ENCODE measurements around the gene MAEA. TPM values are rescaled to one million over a fixed set of nuclear protein-coding genes. Genes with fewer than 3 reads are reported as not detected.
"Not testable (repeated sequence)": the region's sequence is repeated elsewhere in the genome, so short reads cannot be mapped to it uniquely, and the experiment has no call there.

MAEA gene
- total RNA-seq, 5 donors from 2014 or later (not counting 1 experiment from before 2014, with no cell fraction given), result 62.3 to 114 (median 87.2) TPM

- Histone ChIP-seq H3K36me3 (ENCODE audit: control insufficient read depth in 2 of 2, extremely low read depth in 1 of 2, insufficient read depth in 1 of 2, low read length in 1 of 2) (peaks cover 4 to 21% of the 10 kb centered on the region in 2 donors), H3K4me1 (ENCODE audit: control insufficient read depth in 1 of 2, extremely low read depth in 1 of 2, insufficient read depth in 2 of 2, low read length in 2 of 2) (peaks cover 24 to 63% of the 10 kb centered on the region in 2 experiments)
- H3K4me3 ChIP-seq (ENCODE audit: control insufficient read depth in 1 of 2, extremely low read depth in 1 of 2, low read length in 1 of 2); H3K27ac Mint-ChIP-seq; POLR2A ChIA-PET; H3K9me3 ChIP-seq; H3K9me3 Mint-ChIP-seq; ATAC-seq (replicated peaks in 1 of 4); H3K27me3 ChIP-seq (replicated peaks in 1 of 2; ENCODE audit: control insufficient read depth in 2 of 2, extremely low read depth in 1 of 2, insufficient read depth in 2 of 2, low read length in 1 of 2); H3K27me3 Mint-ChIP-seq; H3K27ac ChIP-seq (ENCODE audit: low read length); H3K36me3 Mint-ChIP-seq: not testable (repeated sequence)
- Mint-ChIP-seq H3K4me3 (peak overlapping the region in 1 of 3 donors; percentile 95), H3K4me1 (peaks cover 44 to 68% (median 61%) of the 10 kb centered on the region in 3 donors)
- CTCF ChIA-PET, result interaction anchor here in 1 of 2 donors (0.7 to 1.5 kb wide), 2 partner anchors 44 to 54 kb away, joined by 3 to 4 read pairs; partner anchors contain the start of genes CTBP1 and UVSSA
- WGBS (ENCODE audit: insufficient coverage), result no CpG with 5 or more reads among the region's 8 CpGs
- DNase-seq, result peak in 1 of 35 experiments; percentile 38
Observed at GRCh38 chr4:1292703-1293011, 3.0 kb downstream of the MAEA start.

- H3K27ac ChIP-seq (ENCODE audit: low read length), result no peak overlapping the region
- POLR2A ChIA-PET, result no interaction called here
- peaks cover 24 to 66% of the 10 kb centered on the region in 2 experiments for H3K4me1 ChIP-seq (ENCODE audit: control insufficient read depth in 1 of 2, extremely low read depth in 1 of 2, insufficient read depth in 2 of 2, low read length in 2 of 2)
- Mint-ChIP-seq H3K4me1 (peaks cover 53 to 74% (median 63%) of the 10 kb centered on the region in 3 donors), H3K27ac (no peak overlapping the region), H3K9me3 (no peaks in the 10 kb centered on the region), H3K27me3 (no peaks in the 10 kb centered on the region), H3K36me3 (peaks cover 11% of the 10 kb centered on the region), H3K4me3 (peak overlapping the region in 2 of 3 donors; percentile 13 to 34)
- H3K36me3 ChIP-seq (ENCODE audit: control insufficient read depth in 2 of 2, extremely low read depth in 1 of 2, insufficient read depth in 1 of 2, low read length in 1 of 2), result peaks cover 4 to 28% of the 10 kb centered on the region in 2 donors
- 81% methylated on average over 4 of the region's 4 CpGs for WGBS (ENCODE audit: insufficient coverage)
- no peak for DNase-seq
- ATAC-seq (replicated peaks in 1 of 4), result no peak
- no peaks in the 10 kb centered on the region for H3K27me3 ChIP-seq (replicated peaks in 1 of 2; ENCODE audit: control insufficient read depth in 2 of 2, extremely low read depth in 1 of 2, insufficient read depth in 2 of 2, low read length in 1 of 2)
- CTCF ChIA-PET, result no interaction called here
- H3K9me3 ChIP-seq, result no peaks in the 10 kb centered on the region
- no peak overlapping the region for H3K4me3 ChIP-seq (ENCODE audit: control insufficient read depth in 1 of 2, extremely low read depth in 1 of 2, low read length in 1 of 2)
Observed at GRCh38 chr4:1293531-1293941, 3.8 kb downstream of the MAEA start.

- Mint-ChIP-seq H3K4me1 (peaks cover 50 to 72% (median 60%) of the 10 kb centered on the region in 3 donors), H3K9me3 (no peaks in the 10 kb centered on the region), H3K36me3 (peaks cover 13% of the 10 kb centered on the region), H3K27ac (no peak overlapping the region), H3K27me3 (no peaks in the 10 kb centered on the region), H3K4me3 (peak overlapping the region in 1 of 3 donors; percentile 34)
- Histone ChIP-seq H3K4me3 (ENCODE audit: control insufficient read depth in 1 of 2, extremely low read depth in 1 of 2, low read length in 1 of 2) (no peak overlapping the region), H3K27ac (ENCODE audit: low read length) (no peak overlapping the region), H3K36me3 (ENCODE audit: control insufficient read depth in 2 of 2, extremely low read depth in 1 of 2, insufficient read depth in 1 of 2, low read length in 1 of 2) (peaks cover 4 to 29% of the 10 kb centered on the region in 2 donors), H3K4me1 (ENCODE audit: control insufficient read depth in 1 of 2, extremely low read depth in 1 of 2, insufficient read depth in 2 of 2, low read length in 2 of 2) (peaks cover 22 to 62% of the 10 kb centered on the region in 2 experiments), H3K27me3 (replicated peaks in 1 of 2; ENCODE audit: control insufficient read depth in 2 of 2, extremely low read depth in 1 of 2, insufficient read depth in 2 of 2, low read length in 1 of 2) (no peaks in the 10 kb centered on the region), H3K9me3 (no peaks in the 10 kb centered on the region)
- no peak for ATAC-seq (replicated peaks in 1 of 4)
- no peak for DNase-seq
- ChIA-PET POLR2A (no interaction called here), CTCF (interaction anchor here in 1 of 2 donors (1.3 kb wide), 1 partner anchor 20 kb away, joined by 4 read pairs; no protein-coding TSS in a partner anchor)
- 89% methylated on average over 9 of the region's 15 CpGs for WGBS (ENCODE audit: insufficient coverage)
Observed at GRCh38 chr4:1293991-1294390, 4.3 kb downstream of the MAEA start.

- H3K27ac Mint-ChIP-seq, result no peak overlapping the region
- CTCF ChIA-PET, result interaction anchor here in 1 of 2 donors (1.3 kb wide), 1 partner anchor 20 kb away, joined by 4 read pairs; no protein-coding TSS in a partner anchor
- H3K27ac ChIP-seq (ENCODE audit: low read length), result no peak overlapping the region
- H3K4me3 Mint-ChIP-seq, result no peak overlapping the region
- POLR2A ChIA-PET, result no interaction called here
- H3K4me3 ChIP-seq (ENCODE audit: control insufficient read depth in 1 of 2, extremely low read depth in 1 of 2, low read length in 1 of 2), result no peak overlapping the region
- DNase-seq (no peak), ATAC-seq (replicated peaks in 1 of 4) (no peak)
- H3K4me1 ChIP-seq (ENCODE audit: control insufficient read depth in 1 of 2, extremely low read depth in 1 of 2, insufficient read depth in 2 of 2, low read length in 2 of 2), result peaks cover 20 to 62% of the 10 kb centered on the region in 2 experiments
- H3K27me3 ChIP-seq (replicated peaks in 1 of 2; ENCODE audit: control insufficient read depth in 2 of 2, extremely low read depth in 1 of 2, insufficient read depth in 2 of 2, low read length in 1 of 2), result no peaks in the 10 kb centered on the region
- H3K9me3 Mint-ChIP-seq, result no peaks in the 10 kb centered on the region
- 50% methylated on average over 2 of the region's 14 CpGs for WGBS (ENCODE audit: insufficient coverage)
- H3K36me3 ChIP-seq (ENCODE audit: control insufficient read depth in 2 of 2, extremely low read depth in 1 of 2, insufficient read depth in 1 of 2, low read length in 1 of 2), result peaks cover 4 to 34% of the 10 kb centered on the region in 2 donors
- no peaks in the 10 kb centered on the region for H3K9me3 ChIP-seq
- H3K27me3 Mint-ChIP-seq, result no peaks in the 10 kb centered on the region
- peaks cover 48 to 76% (median 64%) of the 10 kb centered on the region in 3 donors for H3K4me1 Mint-ChIP-seq
- peaks cover 17% of the 10 kb centered on the region for H3K36me3 Mint-ChIP-seq
Observed at GRCh38 chr4:1294424-1294823, 4.7 kb downstream of the MAEA start.

- Mint-ChIP-seq H3K9me3 (no peaks in the 10 kb centered on the region), H3K27me3 (no peaks in the 10 kb centered on the region), H3K36me3 (peaks cover 22% of the 10 kb centered on the region), H3K4me3 (no peak overlapping the region), H3K4me1 (peaks cover 48 to 80% (median 68%) of the 10 kb centered on the region in 3 donors), H3K27ac (peak overlapping the region in 1 of 2 donors; percentile 28)
- H3K9me3 ChIP-seq, result no peaks in the 10 kb centered on the region
- H3K27me3 ChIP-seq (replicated peaks in 1 of 2; ENCODE audit: control insufficient read depth in 2 of 2, extremely low read depth in 1 of 2, insufficient read depth in 2 of 2, low read length in 1 of 2), result no peaks in the 10 kb centered on the region
- no peak overlapping the region for H3K27ac ChIP-seq (ENCODE audit: low read length)
- no peak overlapping the region for H3K4me3 ChIP-seq (ENCODE audit: control insufficient read depth in 1 of 2, extremely low read depth in 1 of 2, low read length in 1 of 2)
- H3K36me3 ChIP-seq (ENCODE audit: control insufficient read depth in 2 of 2, extremely low read depth in 1 of 2, insufficient read depth in 1 of 2, low read length in 1 of 2), result peaks cover 4 to 38% of the 10 kb centered on the region in 2 donors
- ChIA-PET CTCF (interaction anchor here in 1 of 2 donors (1.3 kb wide), 1 partner anchor 19 kb away, joined by 4 read pairs; no protein-coding TSS in a partner anchor), POLR2A (interaction anchor here in 1 of 2 donors (0.5 kb wide), 1 partner anchor 93 kb away, joined by 4 read pairs; no protein-coding TSS in a partner anchor)
- WGBS (ENCODE audit: insufficient coverage), result 87% methylated on average over 8 of the region's 10 CpGs
- DNase-seq (no peak), ATAC-seq (replicated peaks in 1 of 4) (no peak)
- H3K4me1 ChIP-seq (ENCODE audit: control insufficient read depth in 1 of 2, extremely low read depth in 1 of 2, insufficient read depth in 2 of 2, low read length in 2 of 2), result peaks cover 20 to 64% of the 10 kb centered on the region in 2 experiments
Observed at GRCh38 chr4:1294891-1295290, 5.2 kb downstream of the MAEA start.

- ChIA-PET POLR2A (interaction anchor here in 1 of 2 donors (0.5 kb wide), 1 partner anchor 92 kb away, joined by 4 read pairs; no protein-coding TSS in a partner anchor), CTCF (no interaction called here)
- Histone ChIP-seq H3K27ac (ENCODE audit: low read length) (no peak overlapping the region), H3K27me3 (replicated peaks in 1 of 2; ENCODE audit: control insufficient read depth in 2 of 2, extremely low read depth in 1 of 2, insufficient read depth in 2 of 2, low read length in 1 of 2) (no peaks in the 10 kb centered on the region), H3K9me3 (no peaks in the 10 kb centered on the region), H3K4me1 (ENCODE audit: control insufficient read depth in 1 of 2, extremely low read depth in 1 of 2, insufficient read depth in 2 of 2, low read length in 2 of 2) (peaks cover 18 to 65% of the 10 kb centered on the region in 2 experiments), H3K36me3 (ENCODE audit: control insufficient read depth in 2 of 2, extremely low read depth in 1 of 2, insufficient read depth in 1 of 2, low read length in 1 of 2) (peaks cover 4 to 44% of the 10 kb centered on the region in 2 donors), H3K4me3 (ENCODE audit: control insufficient read depth in 1 of 2, extremely low read depth in 1 of 2, low read length in 1 of 2) (no peak overlapping the region)
- H3K27me3 Mint-ChIP-seq, result no peaks in the 10 kb centered on the region
- peaks cover 24% of the 10 kb centered on the region for H3K36me3 Mint-ChIP-seq
- peaks cover 47 to 83% (median 71%) of the 10 kb centered on the region in 3 donors for H3K4me1 Mint-ChIP-seq
- no peak for ATAC-seq (replicated peaks in 1 of 4)
- no peaks in the 10 kb centered on the region for H3K9me3 Mint-ChIP-seq
- H3K27ac Mint-ChIP-seq, result no peak overlapping the region
- WGBS (ENCODE audit: insufficient coverage), result 73% methylated on average over 5 of the region's 24 CpGs
- DNase-seq, result no peak
- H3K4me3 Mint-ChIP-seq, result no peak overlapping the region
Observed at GRCh38 chr4:1295405-1296055, 5.8 kb downstream of the MAEA start.

All from T-cell (primary cell).